ENCODE results near the gene TKTL1. TPM values are rescaled to one million over a fixed set of nuclear protein-coding genes. Genes with fewer than 3 reads are reported as not detected.

Gene TKTL1
- total RNA-seq, 4 donors from 2014 or later: 0.07 to 0.98 TPM; not detected in 2

GRCh38 chrX:154351183-154352011 lies 55.8 kb downstream of the TKTL1 start:
- H3K27ac ChIP-seq: no peak overlapping the region

GRCh38 chrX:154352012-154352401 lies 56.4 kb downstream of the TKTL1 start:
- Histone ChIP-seq H3K36me3 (no peaks in the 10 kb centered on the region), H3K4me3 (no peak overlapping the region), H3K27me3 (no peaks in the 10 kb centered on the region), H3K4me1 (no peaks in the 10 kb centered on the region), H3K27ac (no peak overlapping the region), H3K9me3 (no peaks in the 10 kb centered on the region)
- TF ChIP-seq POLR2A (IDR thresholded peaks at IDR 0.05): no peak
- no peak for TF ChIP-seq CTCF (IDR thresholded peaks at IDR 0.05)
- intact Hi-C loops (cut with DNase I; ENCODE audit: low total_unique reads): no loop called here
- peak in 1 of 2 donors; percentile 20 for DNase-seq

More at GRCh38 chrX:154351183-154352011, 55.8 kb downstream of the TKTL1 start:
- Histone ChIP-seq H3K4me1 (no peaks in the 10 kb centered on the region), H3K36me3 (no peaks in the 10 kb centered on the region), H3K4me3 (no peak overlapping the region), H3K27me3 (no peaks in the 10 kb centered on the region), H3K9me3 (no peaks in the 10 kb centered on the region)
- no peak for TF ChIP-seq POLR2A (IDR thresholded peaks at IDR 0.05)
- TF ChIP-seq CTCF (IDR thresholded peaks at IDR 0.05): no peak
- peak in 1 of 2 donors; percentile 24 for DNase-seq
- intact Hi-C loops (cut with DNase I; ENCODE audit: low total_unique reads): no loop called here

GRCh38 chrX:154352466-154352865 lies 56.9 kb downstream of the TKTL1 start:
- no peak overlapping the region for H3K27ac ChIP-seq
- TF ChIP-seq POLR2A (IDR thresholded peaks at IDR 0.05) (no peak), CTCF (IDR thresholded peaks at IDR 0.05) (no peak)
- intact Hi-C loops (cut with DNase I; ENCODE audit: low total_unique reads): no loop called here
- no peak overlapping the region for H3K4me3 ChIP-seq
- no peaks in the 10 kb centered on the region for H3K4me1 ChIP-seq
- no peak for DNase-seq
- H3K9me3 ChIP-seq: no peaks in the 10 kb centered on the region
- H3K36me3 ChIP-seq: no peaks in the 10 kb centered on the region
- no peaks in the 10 kb centered on the region for H3K27me3 ChIP-seq

- Histone ChIP-seq H3K27me3 (no peaks in the 10 kb centered on the region), H3K36me3 (no peaks in the 10 kb centered on the region), H3K9me3 (no peaks in the 10 kb centered on the region), H3K4me1 (no peaks in the 10 kb centered on the region), H3K4me3 (no peak overlapping the region), H3K27ac (no peak overlapping the region)
- peak in 1 of 2 donors; percentile 25 for DNase-seq
- TF ChIP-seq POLR2A (IDR thresholded peaks at IDR 0.05) (no peak), CTCF (IDR thresholded peaks at IDR 0.05) (no peak)
- intact Hi-C loops (cut with DNase I; ENCODE audit: low total_unique reads): no loop called here
Observed at GRCh38 chrX:154353172-154353843, 57.7 kb downstream of the TKTL1 start.

- H3K4me1 ChIP-seq: no peaks in the 10 kb centered on the region
- no peak for DNase-seq
- TF ChIP-seq CTCF (IDR thresholded peaks at IDR 0.05): no peak
- TF ChIP-seq POLR2A (IDR thresholded peaks at IDR 0.05): no peak
- H3K4me3 ChIP-seq: no peak overlapping the region
- no peaks in the 10 kb centered on the region for H3K36me3 ChIP-seq
- H3K9me3 ChIP-seq: no peaks in the 10 kb centered on the region
- no peaks in the 10 kb centered on the region for H3K27me3 ChIP-seq
- intact Hi-C loops (cut with DNase I; ENCODE audit: low total_unique reads): no loop called here
- no peak overlapping the region for H3K27ac ChIP-seq
Observed at GRCh38 chrX:154354013-154354412, 58.4 kb downstream of the TKTL1 start.

Data from uterus (tissue), 4 donors.